GM19397 (cell line): Measurements from ENCODE around the gene UBTD1.
"Not testable (repeated sequence)": the region's sequence is repeated elsewhere in the genome, so short reads cannot be mapped to it uniquely, and the experiment has no call there.

Experiments used
- ATAC-seq: cut with Tn5 transposase; IDR thresholded peaks from one replicate; pipeline ENCODE4 v1.9.1; 2021; ENCODE audit warnings: mild to moderate bottlenecking, moderate library complexity; ENCODE audit not compliant: unreplicated experiment

Gene UBTD1

DNA sequence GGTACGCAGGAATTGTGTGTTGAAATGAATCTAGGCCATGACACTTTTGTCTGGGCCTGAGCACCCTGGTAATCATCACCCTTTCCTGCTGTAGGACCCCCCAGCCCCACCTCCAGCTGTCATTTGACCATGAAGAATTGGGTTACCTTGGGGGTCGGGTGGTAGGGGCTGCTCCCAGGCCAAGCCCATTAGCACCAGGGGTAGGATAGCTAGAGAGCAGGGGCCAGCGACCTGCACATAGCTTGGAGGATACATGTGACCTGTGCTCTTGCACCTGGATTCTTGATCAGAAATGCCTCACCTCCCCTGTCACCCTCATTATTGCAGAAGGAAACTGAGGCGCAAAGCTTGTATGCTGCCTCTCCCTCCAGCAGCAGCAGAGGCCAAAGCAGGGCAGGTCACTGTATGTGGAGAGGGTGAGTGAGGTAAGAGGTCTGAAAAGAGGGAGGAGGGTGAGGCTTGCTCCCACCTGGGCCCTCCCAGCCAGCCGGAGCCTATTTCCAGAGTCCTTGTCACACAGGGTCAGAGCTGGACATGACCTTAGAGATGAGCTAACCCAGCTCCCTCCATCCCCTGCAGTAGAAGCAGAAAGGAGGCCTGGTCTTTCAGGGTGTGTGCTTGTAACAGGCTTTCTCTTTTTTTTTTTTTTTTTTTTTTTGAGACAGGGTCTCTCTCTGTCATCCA, 38.6 kb downstream of the UBTD1 start:
- no peak for ATAC-seq

GRCh38 chr10:97538411-97538810, 39.7 kb downstream of the UBTD1 start:
- no peak for ATAC-seq

DNA sequence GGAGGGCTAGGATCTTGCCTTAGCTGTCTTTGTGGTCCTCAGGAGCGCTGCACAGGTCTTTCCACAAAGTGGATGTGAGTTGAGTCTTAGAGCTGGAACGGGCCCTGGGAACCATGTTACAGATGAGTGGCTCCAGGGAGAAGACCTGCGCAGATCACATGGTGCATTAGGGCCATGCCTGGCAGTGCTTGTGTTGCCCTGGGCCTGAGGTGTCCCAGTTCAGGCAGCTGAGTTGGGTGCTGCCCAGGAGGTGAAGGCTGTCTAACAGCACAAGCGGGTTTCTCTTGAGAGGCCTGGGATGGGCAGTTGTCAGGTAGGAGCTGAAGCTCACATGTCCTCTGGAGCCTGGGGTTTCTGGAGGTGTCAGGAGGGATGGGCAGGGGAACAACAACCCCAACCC, 40.1 kb downstream of the UBTD1 start:
- no peak for ATAC-seq

DNA sequence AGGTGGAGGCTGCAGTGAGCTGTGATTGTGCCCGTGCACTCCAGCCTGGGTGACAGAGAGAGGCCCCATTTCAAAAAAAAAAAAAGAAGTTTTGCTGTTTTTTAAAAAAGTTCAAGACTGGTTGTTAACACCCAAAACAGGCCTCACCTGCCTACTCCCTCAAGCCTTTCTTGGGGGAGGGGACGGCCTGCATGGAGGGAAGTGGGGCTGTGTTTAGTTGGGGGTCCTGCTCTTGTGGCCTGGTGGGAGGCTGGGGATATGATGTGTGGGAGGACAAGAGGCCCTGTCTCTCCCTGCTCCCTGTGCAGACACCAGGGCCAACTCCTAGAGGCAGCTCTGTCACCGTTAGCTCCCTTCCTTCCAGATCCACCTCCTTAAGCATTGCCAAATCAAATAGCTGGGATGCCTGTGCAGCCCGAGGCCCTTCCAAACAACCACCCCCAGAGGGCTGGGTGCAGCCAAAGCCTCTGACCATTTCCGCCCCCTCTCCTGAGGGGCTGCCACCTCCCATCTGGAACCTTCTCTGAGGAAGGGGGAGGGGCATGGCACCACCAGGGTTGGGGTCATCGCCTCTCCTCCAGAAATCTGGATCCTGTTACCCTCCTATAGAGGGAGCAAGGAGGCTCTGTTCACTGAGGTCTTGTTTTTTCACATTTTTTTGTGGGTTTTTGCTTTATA, 40.9 kb downstream of the UBTD1 start:
- no peak for ATAC-seq

DNA sequence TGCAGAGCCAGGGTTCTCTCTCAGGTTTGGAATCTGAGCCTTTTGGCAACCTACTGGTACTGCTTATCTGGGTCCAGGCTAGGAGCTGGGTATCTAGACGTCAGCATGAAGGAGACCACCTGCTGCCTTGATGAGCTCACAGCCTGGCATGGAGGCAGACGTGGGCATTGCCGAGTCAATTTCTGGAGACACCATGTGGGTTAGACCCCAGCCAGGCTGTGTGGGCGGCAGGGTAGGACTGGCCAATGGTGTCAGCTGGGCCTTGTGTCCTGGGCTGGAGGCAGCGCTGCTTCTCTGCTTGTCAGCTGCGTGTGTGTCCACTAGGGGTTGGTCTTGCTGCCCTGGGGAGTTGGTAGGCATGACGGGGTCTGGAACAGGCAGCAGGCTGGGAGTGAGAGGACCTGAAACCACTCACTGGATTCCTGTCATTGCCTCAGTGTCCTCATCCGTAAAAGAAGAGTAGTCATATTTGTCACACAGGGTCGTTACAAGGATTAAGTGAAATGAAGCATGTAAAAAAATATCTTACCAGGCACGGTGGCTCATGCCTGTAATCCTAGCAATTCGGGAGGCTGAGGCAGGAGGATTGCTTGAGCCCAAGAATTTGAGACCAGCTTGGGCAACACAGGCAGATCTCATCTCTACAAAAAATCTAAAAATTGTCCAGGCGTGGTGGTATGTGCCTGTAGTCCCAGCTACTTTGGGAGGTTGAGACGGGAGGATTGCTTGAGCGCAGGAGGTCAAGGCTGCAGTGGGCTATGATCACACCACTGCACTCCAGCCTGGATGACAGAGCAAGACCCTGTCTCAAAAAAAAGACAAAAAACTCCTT, 42.2 kb downstream of the UBTD1 start:
- ATAC-seq = no peak

GRCh38 chr10:97542169-97543024, 43.7 kb downstream of the UBTD1 start:
- no peak for ATAC-seq

GRCh38 chr10:97543025-97543546, 44.4 kb downstream of the UBTD1 start:
- no peak for ATAC-seq

DNA sequence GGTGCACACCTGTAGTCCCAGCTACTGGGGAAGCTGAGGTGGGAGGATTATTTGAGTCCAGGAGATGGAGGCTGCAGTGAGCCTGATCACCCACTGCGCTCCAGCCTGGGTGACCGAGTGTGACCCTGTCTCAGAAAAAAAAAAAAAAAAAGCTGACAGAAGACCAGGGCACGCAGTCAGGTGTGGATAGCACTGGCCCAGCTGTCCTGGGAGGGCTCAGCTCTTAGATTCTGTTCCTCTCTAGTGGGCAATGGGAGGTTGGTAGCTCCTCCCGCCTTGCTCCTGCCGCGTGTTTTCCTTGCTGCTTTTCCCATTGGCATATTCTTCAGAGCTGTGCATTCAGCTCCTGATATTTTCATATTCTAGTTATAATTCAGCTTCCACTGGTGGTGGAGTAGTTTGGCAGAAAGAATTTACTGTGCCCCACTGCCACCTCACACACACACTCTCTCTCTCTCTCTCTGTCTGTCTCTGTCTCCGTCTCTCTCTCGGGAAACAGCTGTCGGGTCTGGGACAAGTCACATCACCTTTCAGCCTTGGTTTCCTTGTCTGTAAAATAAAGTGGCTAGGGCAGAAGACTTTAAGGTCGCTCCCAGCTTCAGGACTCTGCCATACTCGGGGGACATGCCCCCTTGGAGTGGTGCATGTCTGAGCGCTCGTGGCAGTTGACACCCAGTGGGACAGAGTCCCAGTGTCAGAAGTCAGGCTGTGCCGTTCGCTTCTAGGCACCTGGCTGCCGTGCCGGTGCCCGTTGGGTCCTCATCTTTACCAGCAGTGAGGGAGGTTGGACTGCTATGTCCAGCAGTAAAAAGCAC, 47.9 kb downstream of the UBTD1 start:
- ATAC-seq = no peak

- ATAC-seq = no peak
These were observed 48.5 kb downstream of the UBTD1 start for GRCh38 chr10:97547271-97547600.

GRCh38 chr10:97547962-97548361, 49.2 kb downstream of the UBTD1 start:
- no peak for ATAC-seq

DNA sequence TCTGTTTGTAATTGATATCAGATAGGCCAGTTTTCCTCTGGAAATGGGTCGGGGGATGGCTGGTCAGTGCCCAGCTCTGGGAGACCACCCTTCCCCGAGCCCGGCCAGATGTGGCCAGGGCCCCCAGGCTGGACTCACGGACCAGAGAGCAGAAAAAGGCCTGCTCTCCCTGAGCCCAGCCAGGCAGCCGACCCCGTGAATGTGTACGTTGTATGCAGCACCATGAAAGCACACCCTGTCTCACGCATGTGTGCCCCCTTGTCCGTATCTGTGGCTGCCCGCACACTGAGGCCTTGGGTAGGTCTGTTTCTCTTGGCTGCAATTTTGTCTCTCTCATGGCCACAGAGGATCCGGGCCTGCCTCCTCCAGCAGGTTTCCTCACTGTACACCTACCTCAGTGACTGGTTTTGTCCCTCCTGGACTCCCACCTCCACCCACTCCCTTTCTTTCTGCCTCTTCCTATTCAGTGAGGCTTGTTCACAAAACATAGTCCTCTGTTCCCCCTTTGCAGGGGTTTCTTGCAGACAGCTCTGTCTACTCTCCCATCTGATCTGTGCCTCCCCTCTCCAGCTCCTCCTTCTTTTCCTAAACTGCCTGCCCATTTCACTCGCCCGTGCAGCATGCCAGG, 50.2 kb downstream of the UBTD1 start:
- ATAC-seq = no peak

DNA sequence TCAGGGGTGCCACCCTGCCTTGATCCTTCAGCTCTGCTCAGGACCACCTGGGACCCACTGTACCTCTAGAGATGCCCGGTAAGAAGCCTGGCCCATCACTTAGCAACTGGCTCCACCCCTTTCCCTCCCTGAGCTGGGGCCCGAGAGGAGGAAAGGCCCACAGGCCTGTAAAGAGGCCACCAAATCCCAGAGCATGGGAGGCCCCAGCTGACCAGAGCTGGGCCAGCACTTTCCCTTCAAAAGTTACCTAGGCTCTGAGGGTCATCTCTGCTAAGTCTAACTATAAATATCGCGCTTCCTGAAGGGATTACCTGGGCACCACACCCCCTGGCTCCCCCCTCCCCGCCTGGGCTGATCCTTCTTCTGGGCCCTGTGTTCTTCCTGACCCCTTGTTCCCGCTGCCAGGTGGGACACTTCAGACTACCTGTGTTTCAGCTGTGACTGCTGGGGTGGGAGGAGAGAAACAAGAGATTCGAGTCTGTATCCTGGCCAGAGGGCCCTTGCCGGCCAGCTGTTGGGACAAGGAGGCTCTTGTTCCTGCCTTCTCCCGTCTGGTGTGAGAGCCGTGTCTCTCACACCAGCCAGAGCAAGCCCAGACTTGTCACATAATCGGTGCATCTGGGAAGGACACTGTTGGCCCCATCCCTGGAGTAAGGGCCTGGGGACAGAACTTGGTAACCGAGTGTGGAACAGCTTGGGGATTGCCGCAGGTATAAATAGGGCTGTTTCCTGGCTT, 51.0 kb downstream of the UBTD1 start:
- no peak for ATAC-seq

DNA sequence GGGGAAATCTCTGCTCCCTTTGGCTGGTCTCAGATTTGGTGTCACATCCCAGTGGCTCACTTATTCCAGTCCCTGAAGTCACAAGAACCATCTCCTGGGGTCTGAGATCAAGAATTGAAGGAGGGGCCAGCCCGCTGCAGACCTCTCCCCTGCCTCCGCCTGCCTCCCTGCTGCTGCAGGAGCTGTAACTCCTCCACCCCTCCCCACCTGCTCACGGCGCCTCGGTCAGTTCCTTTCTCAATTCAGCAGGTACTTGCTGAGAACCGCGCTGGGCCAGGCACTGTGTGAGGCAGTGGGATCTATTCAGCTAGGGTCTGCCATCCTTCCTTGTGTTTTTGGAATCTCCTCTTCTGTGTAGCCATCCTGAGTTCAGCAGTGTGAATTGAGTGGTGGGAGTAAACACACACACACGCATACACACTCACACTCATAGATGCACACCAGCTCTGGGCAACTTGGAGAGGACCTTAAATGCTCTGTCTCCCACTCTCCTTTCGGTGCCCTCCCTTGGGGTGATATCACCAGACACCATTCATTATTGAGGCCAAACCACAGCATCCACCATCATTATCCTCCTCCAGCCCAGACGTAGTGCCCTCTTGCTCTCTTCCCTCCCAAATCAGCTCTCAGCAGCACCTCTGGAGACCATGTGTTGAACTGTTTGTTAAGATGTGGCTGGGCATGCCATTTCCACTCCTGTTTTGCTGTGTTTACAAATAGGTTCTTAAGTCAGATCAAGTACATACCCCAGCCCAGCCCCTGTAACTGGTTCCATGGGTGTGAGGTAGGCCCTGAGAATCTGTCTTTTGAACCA, 51.8 kb downstream of the UBTD1 start:
- no peak for ATAC-seq

DNA sequence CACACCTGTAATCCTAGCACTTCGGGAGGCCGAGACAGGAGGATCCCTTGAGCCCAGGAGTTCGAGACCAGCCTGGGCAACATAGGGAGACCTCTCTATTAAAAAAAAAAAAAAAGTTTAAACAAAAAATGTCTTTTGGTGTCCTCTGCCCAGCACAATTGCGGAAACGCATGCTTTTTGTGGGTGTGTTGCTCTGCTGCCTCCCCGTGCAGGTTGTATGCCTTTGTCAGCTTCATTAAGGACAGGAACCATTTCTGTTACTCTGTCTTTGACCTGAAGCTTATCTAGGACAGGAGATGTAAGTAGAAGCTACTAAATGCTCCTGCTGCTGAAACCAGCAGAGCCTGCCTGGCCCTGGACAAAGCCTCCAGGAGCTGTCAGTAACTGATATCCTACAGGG, 52.5 kb downstream of the UBTD1 start:
- no peak for ATAC-seq

DNA sequence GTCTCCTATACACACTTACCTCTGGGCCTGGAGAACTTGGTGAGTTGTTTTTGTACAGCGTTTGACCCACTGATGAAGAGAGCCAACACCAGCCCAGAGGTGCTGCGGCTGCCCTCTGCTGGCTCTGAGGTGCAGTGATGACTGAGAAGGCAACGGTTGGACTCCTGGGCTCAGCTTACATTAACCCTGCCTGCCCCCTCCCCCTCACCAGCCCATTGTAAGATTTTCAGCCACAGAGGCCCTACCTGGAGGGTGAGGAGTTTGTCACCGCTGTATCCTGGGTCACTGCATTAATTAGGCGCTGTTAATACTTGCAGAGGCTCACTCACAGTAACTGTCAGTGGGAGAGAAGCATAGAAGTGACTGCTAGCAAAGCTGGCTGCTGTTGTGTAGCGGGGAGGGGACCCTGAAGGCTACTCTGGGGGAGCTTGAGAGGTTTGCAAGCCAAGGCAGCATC, 54.9 kb downstream of the UBTD1 start:
- peak; percentile 63 for ATAC-seq

DNA sequence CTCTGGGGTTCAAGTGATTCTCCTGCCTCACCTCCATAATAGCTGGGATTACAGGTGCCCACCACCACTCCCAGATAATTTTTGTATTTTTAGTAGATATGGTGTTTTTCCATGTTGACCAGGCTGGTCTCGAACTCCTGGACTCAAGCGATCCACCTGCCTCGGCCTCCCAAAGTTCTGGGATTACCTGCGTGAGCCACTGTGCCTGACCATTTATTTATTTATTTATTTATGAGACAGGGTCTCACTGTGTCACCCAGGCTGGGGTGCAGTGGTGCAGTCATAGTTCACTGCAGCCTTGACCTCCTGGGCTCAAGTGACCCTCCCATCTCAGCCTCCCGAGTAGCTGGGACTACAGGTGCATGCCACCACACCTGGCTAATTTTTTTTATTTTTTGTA, 55.6 kb downstream of the UBTD1 start:
- ATAC-seq = not testable (repeated sequence)

DNA sequence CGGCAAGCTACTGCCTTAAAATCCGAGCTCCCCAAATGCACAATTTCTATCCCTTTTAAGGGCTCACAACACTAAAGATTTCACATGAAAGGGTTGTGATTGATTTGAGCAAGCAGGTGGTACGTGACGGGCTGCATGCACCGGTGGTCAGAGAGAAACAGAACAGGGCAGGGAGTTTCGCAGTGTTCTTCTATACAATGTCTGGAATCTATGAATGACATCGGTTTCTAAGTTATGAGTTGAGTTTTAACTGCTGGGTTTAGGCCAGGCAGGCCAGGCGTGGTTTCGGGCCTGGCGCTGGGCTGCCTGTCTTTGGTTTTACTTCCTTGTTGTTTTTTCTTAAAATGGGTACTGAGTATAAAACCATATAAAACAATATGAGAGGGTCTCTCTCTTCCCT, 56.8 kb downstream of the UBTD1 start:
- not testable (repeated sequence) for ATAC-seq
